BLaER1 (cell line): Measurements from ENCODE around the gene BMP5.

Experiments
- H3K27ac ChIP-seq: shearing (Covaris generic); formaldehyde crosslinking; 2 replicates; pipeline ENCODE4 v1.8.1; 2022
- H3K27me3 ChIP-seq: shearing (Covaris generic); formaldehyde crosslinking; 2 replicates; pipeline ENCODE4 v1.8.1; 2022
- H3K36me3 ChIP-seq: shearing (Covaris generic); formaldehyde crosslinking; 2 replicates; pipeline ENCODE4 v1.8.1; 2022
- H3K4me1 ChIP-seq: shearing (Covaris generic); formaldehyde crosslinking; 2 replicates; pipeline ENCODE4 v1.8.1; 2022
- H3K4me2 ChIP-seq: shearing (Covaris generic); formaldehyde crosslinking; 2 replicates; pipeline ENCODE4 v1.8.1; 2022
- H3K4me3 ChIP-seq: shearing (Covaris generic); formaldehyde crosslinking; 2 replicates; pipeline ENCODE4 v1.8.1; 2022
- H3K9ac ChIP-seq: shearing (Covaris generic); formaldehyde crosslinking; 2 replicates; pipeline ENCODE4 v1.8.1; 2022
- H3K9me3 ChIP-seq: shearing (Covaris generic); formaldehyde crosslinking; 2 replicates; pipeline ENCODE4 v1.8.1; 2022
- H4K20me1 ChIP-seq: shearing (Covaris generic); formaldehyde crosslinking; 2 replicates; pipeline ENCODE4 v1.8.1; 2022
- Cebpa-rat ChIP-seq: shearing (Covaris generic); IDR thresholded peaks from 2 replicates; pipeline ENCODE4 v1.8.1; 2022

BMP5 gene

GRCh38 chr6:55777469-55777868, 97.9 kb downstream of the BMP5 start:
- Histone ChIP-seq H3K27ac (no peak overlapping the region), H3K27me3 (no peaks in the 10 kb centered on the region), H3K9ac (no peak overlapping the region), H3K9me3 (no peaks in the 10 kb centered on the region), H3K4me1 (peaks cover 7% of the 10 kb centered on the region; the same call in 1 of the 2 replicates), H3K4me2 (no peak overlapping the region), H3K4me3 (no peak overlapping the region), H4K20me1 (no peaks in the 10 kb centered on the region), H3K36me3 (no peaks in the 10 kb centered on the region)
- no peak for TF ChIP-seq Cebpa-rat

GRCh38 chr6:55776113-55776512, 99.3 kb downstream of the BMP5 start:
- Histone ChIP-seq H3K36me3 (no peaks in the 10 kb centered on the region), H3K27ac (no peak overlapping the region)
- no peak for TF ChIP-seq Cebpa-rat

GRCh38 chr6:55775029-55775318, 100.4 kb downstream of the BMP5 start:
- no peaks in the 10 kb centered on the region for H4K20me1 ChIP-seq
- no peak for TF ChIP-seq Cebpa-rat
- H3K27ac ChIP-seq: no peak overlapping the region
- H3K4me3 ChIP-seq: no peak overlapping the region
- H3K4me1 ChIP-seq: peaks cover 16% of the 10 kb centered on the region
- no peaks in the 10 kb centered on the region for H3K9me3 ChIP-seq
- no peak overlapping the region for H3K4me2 ChIP-seq
- no peaks in the 10 kb centered on the region for H3K36me3 ChIP-seq
- H3K9ac ChIP-seq: no peak overlapping the region
- no peaks in the 10 kb centered on the region for H3K27me3 ChIP-seq

More at GRCh38 chr6:55776113-55776512, 99.3 kb downstream of the BMP5 start:
- no peak overlapping the region for H3K4me2 ChIP-seq
- H3K4me1 ChIP-seq: peaks cover 16% of the 10 kb centered on the region
- no peaks in the 10 kb centered on the region for H4K20me1 ChIP-seq
- no peak overlapping the region for H3K4me3 ChIP-seq
- no peaks in the 10 kb centered on the region for H3K27me3 ChIP-seq
- no peak overlapping the region for H3K9ac ChIP-seq
- no peaks in the 10 kb centered on the region for H3K9me3 ChIP-seq

GRCh38 chr6:55774286-55775028, 100.9 kb downstream of the BMP5 start:
- Histone ChIP-seq H3K4me1 (peaks cover 16% of the 10 kb centered on the region), H3K27me3 (no peaks in the 10 kb centered on the region), H3K9me3 (no peaks in the 10 kb centered on the region), H3K9ac (no peak overlapping the region), H3K4me2 (no peak overlapping the region), H3K4me3 (no peak overlapping the region), H3K27ac (no peak overlapping the region), H4K20me1 (no peaks in the 10 kb centered on the region), H3K36me3 (no peaks in the 10 kb centered on the region)
- TF ChIP-seq Cebpa-rat: no peak

- Histone ChIP-seq H3K27me3 (no peaks in the 10 kb centered on the region), H3K4me3 (no peak overlapping the region), H3K4me1 (peaks cover 16% of the 10 kb centered on the region), H3K9me3 (no peaks in the 10 kb centered on the region), H3K4me2 (no peak overlapping the region), H4K20me1 (no peaks in the 10 kb centered on the region), H3K9ac (no peak overlapping the region), H3K36me3 (no peaks in the 10 kb centered on the region), H3K27ac (no peak overlapping the region)
- TF ChIP-seq Cebpa-rat: no peak
These were observed 101.7 kb downstream of the BMP5 start for GRCh38 chr6:55773620-55774216.

GRCh38 chr6:55772730-55773129, 102.7 kb downstream of the BMP5 start:
- Histone ChIP-seq H3K4me2 (no peak overlapping the region), H3K9ac (no peak overlapping the region), H3K9me3 (no peaks in the 10 kb centered on the region), H3K4me3 (no peak overlapping the region), H3K27ac (no peak overlapping the region), H3K36me3 (no peaks in the 10 kb centered on the region), H3K27me3 (no peaks in the 10 kb centered on the region), H3K4me1 (peaks cover 16% of the 10 kb centered on the region), H4K20me1 (no peaks in the 10 kb centered on the region)
- no peak for TF ChIP-seq Cebpa-rat

- Histone ChIP-seq H3K9ac (no peak overlapping the region), H3K4me2 (no peak overlapping the region), H3K4me3 (no peak overlapping the region), H3K36me3 (no peaks in the 10 kb centered on the region), H3K27ac (no peak overlapping the region), H3K27me3 (no peaks in the 10 kb centered on the region), H3K9me3 (no peaks in the 10 kb centered on the region), H3K4me1 (no peaks in the 10 kb centered on the region), H4K20me1 (no peaks in the 10 kb centered on the region)
- TF ChIP-seq Cebpa-rat: no peak
These were observed 115.9 kb downstream of the BMP5 start for GRCh38 chr6:55759536-55759935.

- TF ChIP-seq Cebpa-rat: no peak
- no peaks in the 10 kb centered on the region for H3K9me3 ChIP-seq
- H3K4me1 ChIP-seq: no peaks in the 10 kb centered on the region
- H4K20me1 ChIP-seq: no peaks in the 10 kb centered on the region
- no peak overlapping the region for H3K4me2 ChIP-seq
- no peak overlapping the region for H3K9ac ChIP-seq
- no peak overlapping the region for H3K27ac ChIP-seq
- H3K4me3 ChIP-seq: no peak overlapping the region
- H3K36me3 ChIP-seq: no peaks in the 10 kb centered on the region
- no peaks in the 10 kb centered on the region for H3K27me3 ChIP-seq
These were observed 117.0 kb downstream of the BMP5 start for GRCh38 chr6:55758156-55758937.

GRCh38 chr6:55756531-55757031, 118.8 kb downstream of the BMP5 start:
- no peak for TF ChIP-seq Cebpa-rat
- Histone ChIP-seq H3K27me3 (no peaks in the 10 kb centered on the region), H3K27ac (no peak overlapping the region), H3K4me1 (no peaks in the 10 kb centered on the region), H3K36me3 (no peaks in the 10 kb centered on the region), H3K4me3 (no peak overlapping the region), H3K9me3 (no peaks in the 10 kb centered on the region), H3K4me2 (no peak overlapping the region), H4K20me1 (no peaks in the 10 kb centered on the region), H3K9ac (no peak overlapping the region)

- no peak for TF ChIP-seq Cebpa-rat
- Histone ChIP-seq H3K4me3 (no peak overlapping the region), H3K9me3 (no peaks in the 10 kb centered on the region), H3K27me3 (no peaks in the 10 kb centered on the region), H3K27ac (no peak overlapping the region), H3K9ac (no peak overlapping the region), H4K20me1 (no peaks in the 10 kb centered on the region), H3K4me2 (no peak overlapping the region), H3K4me1 (no peaks in the 10 kb centered on the region), H3K36me3 (no peaks in the 10 kb centered on the region)
These were observed 126.5 kb downstream of the BMP5 start for GRCh38 chr6:55748880-55749279.
